Adrenal gland (tissue), 5 donors: ENCODE data around the gene SEC22C.

ENCODE experiments used
- POLR2A ChIP-seq, 2 donors: fragments of 450-650 bp; IDR thresholded peaks; one replicate each; pipeline ENCODE4 v1.6.1; 2017; ENCODE audit warnings: antibody characterized with exemption in 2 of 2, mild to moderate bottlenecking in 2 of 2, moderate library complexity in 1 of 2
- TF ChIP-seq, protein P1 (sequence below), 6 experiments: fragments of 450-650 bp in 4 of 6; fragments of 200-600 bp in 2 of 6; sonication (generic) in 1 of 6; IDR thresholded peaks; 1 replicate in 5 of 6; 2 replicates in 1 of 6; pipeline versions ENCODE4 v1.5.1 to v1.8.0; 2016 to 2021; ENCODE audit warnings: antibody characterized with exemption in 6 of 6, mild to moderate bottlenecking in 2 of 6, moderate library complexity in 1 of 6
- donor health status: DM: no; HTN: no; CAD: no.

DNA sequence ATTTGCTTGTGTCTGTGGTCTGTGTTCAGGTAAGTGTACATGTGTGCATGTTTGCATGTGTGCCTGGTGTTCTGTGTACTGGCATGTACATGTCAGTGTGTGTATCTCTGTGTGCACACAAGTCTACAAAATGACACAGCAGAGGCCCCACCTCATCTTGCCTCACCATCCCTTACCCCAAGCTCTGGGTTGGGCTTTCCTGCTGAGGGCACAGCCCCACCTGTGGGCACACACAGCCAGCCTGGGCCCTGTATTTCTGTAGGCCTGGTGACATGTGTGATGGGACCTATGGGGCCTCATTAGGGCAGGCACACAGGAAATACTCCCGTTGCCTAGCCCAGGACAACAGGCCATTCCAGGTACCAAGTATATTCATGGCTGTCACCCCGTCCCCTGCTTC is 65.8 kb downstream of the SEC22C start:
- TF ChIP-seq, protein P1, sequence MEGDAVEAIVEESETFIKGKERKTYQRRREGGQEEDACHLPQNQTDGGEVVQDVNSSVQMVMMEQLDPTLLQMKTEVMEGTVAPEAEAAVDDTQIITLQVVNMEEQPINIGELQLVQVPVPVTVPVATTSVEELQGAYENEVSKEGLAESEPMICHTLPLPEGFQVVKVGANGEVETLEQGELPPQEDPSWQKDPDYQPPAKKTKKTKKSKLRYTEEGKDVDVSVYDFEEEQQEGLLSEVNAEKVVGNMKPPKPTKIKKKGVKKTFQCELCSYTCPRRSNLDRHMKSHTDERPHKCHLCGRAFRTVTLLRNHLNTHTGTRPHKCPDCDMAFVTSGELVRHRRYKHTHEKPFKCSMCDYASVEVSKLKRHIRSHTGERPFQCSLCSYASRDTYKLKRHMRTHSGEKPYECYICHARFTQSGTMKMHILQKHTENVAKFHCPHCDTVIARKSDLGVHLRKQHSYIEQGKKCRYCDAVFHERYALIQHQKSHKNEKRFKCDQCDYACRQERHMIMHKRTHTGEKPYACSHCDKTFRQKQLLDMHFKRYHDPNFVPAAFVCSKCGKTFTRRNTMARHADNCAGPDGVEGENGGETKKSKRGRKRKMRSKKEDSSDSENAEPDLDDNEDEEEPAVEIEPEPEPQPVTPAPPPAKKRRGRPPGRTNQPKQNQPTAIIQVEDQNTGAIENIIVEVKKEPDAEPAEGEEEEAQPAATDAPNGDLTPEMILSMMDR (IDR thresholded peaks at IDR 0.05): no peak
- TF ChIP-seq POLR2A (IDR thresholded peaks at IDR 0.05): no peak
